ENCODE data around the gene FAM227A.
"Not testable (repeated sequence)": the region's sequence is repeated elsewhere in the genome, so short reads cannot be mapped to it uniquely, and the experiment has no call there.

The FAM227A gene

DNA sequence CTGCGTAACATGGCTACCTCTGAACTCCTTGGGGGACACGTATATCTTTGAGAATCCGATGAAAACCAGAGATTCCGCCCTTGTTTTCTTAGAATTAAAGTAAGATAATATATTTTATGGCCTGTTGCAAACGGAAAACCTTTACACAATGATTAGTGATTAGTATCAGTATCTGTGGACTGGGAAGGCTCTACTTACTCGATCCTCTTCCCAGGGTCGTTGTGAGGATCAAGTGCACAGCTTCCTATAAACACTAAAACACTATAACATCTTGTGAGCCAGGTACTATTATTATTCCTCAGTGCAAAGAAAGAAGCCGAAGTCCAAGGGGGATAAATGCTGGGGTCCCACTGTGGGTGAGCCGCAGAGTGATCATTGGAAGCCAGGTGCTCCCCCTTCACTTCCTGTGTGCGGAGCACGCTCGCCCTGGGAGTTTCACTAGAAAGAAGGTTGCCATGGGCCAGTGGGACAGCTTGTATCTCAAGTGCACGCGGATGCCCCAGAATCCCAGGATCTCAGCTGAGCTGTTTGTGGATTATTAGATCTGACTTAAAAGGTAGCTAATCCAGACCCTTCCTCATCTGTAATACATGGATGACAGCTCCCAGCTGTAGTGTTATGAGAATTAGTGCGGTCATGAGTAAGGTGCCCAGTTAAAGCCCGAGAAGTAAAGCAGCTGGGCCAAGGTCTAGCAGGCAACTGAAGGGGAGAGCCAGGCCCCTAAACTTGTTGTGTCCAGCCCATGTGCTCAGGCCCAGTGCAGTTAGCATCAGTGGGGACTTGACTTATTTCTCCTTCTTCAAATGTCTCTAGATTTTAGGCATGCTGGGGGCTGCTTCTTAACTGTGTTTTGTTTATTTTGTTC is 1.1 kb upstream of the FAM227A start:
- DNase-seq (ENCODE audit: low read depth): no peak

DNA sequence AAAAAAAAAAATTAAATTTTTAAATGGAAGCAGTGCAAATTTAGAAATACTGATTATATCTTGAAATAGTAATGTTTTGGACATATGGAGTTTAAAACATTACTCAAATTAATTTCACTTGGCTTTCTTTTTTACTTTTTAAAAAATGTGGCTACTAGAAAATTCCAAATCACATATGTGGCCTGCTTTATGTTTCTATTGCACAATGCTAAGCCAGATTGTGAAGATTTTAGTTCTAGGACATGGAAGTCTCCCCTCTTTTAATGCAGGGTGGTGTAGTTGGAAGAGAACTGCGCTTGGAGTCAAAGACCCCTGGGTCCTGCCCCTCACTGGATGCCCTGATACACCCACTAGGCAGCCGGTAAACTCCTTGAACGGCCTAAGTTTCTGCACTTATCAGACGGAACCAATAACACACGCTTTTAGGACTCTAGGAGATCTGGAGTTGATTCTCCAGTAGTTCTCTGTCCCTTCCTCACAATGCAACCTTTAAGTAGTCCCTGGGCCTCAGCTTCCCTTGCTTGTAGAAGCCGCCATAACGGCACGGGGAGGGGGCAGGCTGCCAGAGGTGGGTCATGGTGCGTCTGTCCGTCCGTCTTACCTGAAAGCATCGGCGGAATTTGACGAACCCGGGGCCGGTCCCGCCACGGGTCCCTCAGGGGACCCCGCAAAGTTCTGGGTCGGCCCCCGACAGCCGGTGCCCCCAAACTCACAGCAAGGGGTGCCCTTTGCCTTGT is 505 bp downstream of the FAM227A start:
- DNase-seq (ENCODE audit: low read depth): no peak

DNA sequence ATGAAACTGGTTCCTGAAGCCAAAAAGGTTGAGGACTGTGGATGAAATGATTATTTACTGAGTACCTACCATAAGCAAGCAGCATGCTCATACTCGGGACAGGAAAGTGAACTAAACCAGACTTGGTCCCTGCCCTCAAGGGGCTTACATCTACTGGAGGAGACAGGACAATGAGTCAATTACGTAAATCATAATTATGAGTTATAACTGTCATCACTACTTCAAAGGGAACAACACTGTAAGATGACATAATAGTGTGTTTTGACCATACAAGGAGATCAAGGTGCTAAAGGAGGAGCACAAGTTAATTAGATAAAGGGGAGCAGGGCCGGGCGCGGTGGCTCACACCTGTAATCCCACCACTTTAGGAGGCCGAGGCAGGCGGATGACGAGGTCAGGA is 2.5 kb downstream of the FAM227A start:
- no peak for DNase-seq (ENCODE audit: low read depth)

DNA sequence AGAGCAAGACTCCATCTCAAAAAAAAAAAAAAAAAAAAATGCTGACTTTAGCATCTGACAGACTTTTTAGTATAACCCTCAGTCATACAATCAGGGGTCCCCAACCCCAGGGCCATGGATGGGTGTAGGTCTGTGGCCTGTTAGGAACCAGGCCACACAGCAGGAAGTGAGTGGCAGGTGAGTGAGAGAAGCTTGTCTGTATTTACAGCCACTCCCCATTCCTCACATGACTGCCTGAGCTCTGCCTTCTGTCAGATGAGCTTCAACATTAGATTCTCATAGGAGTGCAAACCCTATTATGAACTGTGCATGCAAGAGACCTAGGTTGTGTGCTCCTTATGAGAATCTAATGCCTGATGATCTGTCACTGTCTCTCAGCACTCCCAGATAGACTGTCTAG is 3.3 kb downstream of the FAM227A start:
- no peak for DNase-seq (ENCODE audit: low read depth)

DNA sequence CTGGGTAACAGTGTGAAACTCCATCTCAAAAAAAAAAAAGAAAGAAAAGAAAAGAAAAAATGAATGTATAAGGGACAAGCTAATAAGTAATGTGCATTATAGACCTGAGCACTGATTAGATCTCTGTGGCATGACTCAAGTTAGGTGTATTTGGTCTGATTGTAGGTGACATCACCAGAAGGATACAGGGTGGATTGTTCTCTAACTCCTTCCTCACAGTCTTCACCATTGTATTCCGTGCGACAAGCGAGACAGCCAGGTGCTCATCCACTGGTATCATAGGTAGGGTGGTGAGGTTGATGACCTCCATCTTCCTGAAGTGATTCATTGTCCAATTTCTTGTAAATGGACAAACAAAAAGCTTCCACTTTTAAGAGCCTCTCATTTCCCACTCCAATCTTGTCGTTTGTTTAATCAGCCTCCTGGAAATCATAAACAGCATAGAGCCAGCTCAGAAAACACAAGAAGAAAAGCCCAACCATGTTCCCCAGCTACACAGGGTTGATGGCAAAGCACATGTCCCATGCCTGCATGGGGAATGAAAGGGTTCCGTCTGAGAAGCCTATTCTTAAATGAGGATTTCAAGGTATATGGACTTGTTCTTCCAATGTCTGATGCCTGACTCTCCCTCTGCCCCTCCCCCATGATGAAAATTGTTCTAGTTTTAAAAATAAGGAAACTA is 6.2 kb downstream of the FAM227A start:
- DNase-seq (ENCODE audit: low read depth): no peak

GRCh38 chr22:38645430-38645829 is 10.8 kb downstream of the FAM227A start:
- DNase-seq (ENCODE audit: low read depth): no peak

DNA sequence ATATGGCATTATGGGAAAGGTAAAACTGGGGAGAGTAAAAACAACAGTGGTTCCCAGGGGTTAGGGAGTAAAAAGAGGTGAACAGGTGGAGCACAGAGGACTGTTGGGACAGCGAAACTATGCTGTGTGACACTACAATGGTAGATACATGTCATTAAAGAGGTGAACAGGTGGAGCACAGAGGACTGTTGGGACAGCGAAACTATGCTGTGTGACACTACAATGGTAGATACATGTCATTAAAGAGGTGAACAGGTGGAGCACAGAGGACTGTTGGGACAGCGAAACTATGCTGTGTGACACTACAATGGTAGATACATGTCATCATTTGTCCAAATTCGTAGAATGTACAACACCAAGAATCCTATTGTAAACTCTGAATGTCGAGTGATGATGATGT is 11.9 kb downstream of the FAM227A start:
- not testable (repeated sequence) for DNase-seq (ENCODE audit: low read depth)

DNA sequence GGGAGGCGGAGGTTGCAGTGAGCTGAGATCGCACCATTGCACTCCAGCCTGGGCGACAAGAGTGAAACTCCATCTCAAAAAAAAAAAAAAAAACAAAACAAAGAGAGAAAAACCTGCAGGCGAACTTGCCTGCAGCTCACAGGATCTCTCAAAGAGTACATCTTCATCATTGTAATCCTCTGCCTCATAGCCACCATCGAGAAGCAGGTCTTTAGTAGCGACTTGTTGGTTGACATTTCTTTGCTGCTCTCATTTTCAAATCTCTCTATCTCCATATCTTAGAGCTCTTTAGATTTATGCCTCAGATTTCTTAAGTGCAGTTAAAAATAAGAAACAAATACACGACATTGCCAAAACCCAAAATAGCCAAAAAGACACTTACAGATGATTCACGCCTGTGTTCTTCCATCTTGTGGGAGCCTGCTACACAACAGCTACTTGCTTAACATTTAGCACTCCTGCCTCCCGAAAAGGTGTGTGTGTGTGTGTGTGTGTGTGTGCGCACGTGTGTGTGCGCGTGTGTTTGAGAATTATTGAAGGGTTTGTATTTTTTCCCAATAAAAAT is 14.6 kb downstream of the FAM227A start:
- no peak for DNase-seq (ENCODE audit: low read depth)

- DNase-seq (ENCODE audit: low read depth): no peak
Observed at GRCh38 chr22:38638728-38639127, 17.5 kb downstream of the FAM227A start.

DNA sequence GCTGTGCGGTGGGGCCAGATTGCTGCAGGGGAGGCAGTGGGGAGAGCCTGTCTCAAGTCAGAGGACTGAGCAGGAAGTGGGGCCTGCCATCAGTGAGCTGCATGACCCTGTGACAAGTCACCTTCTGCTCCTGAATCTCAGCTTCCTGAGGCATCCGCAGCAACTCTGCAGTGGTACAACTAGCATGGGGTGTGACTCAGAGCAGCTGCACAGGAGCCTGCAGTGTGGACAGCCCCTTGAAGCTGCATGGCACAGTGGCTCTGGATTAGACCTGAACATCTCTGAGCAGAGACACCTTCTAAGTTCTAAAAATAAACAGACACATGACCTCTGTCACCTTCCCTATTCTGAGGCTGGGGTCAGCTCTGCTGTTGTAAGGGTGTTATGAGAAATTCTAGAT is 18.0 kb downstream of the FAM227A start:
- no peak for DNase-seq (ENCODE audit: low read depth)

GRCh38 chr22:38632528-38632927 is 23.7 kb downstream of the FAM227A start:
- DNase-seq (ENCODE audit: low read depth): no peak

DNA sequence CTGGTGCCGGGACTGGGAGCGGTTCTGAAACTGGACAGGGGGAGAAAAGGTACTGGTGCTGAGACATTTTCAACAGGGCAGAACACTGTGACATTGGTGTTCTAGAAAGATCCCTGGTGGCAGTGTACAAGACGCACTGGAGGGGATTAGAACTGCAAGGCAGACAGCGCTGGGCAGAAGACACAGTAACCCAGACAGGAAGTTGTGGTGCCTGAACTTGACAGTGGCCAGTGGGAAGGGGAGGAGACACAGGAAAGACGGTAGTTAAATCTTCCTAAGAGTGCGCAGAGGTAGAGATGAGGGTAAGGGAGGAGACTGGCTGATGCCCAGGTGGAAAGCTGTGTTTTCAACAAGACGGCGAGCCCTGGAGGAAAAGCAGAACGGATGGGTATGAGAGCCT is 24.5 kb downstream of the FAM227A start:
- no peak for DNase-seq (ENCODE audit: low read depth)

GRCh38 chr22:38629108-38629507 is 27.1 kb downstream of the FAM227A start:
- DNase-seq (ENCODE audit: low read depth): no peak

DNA sequence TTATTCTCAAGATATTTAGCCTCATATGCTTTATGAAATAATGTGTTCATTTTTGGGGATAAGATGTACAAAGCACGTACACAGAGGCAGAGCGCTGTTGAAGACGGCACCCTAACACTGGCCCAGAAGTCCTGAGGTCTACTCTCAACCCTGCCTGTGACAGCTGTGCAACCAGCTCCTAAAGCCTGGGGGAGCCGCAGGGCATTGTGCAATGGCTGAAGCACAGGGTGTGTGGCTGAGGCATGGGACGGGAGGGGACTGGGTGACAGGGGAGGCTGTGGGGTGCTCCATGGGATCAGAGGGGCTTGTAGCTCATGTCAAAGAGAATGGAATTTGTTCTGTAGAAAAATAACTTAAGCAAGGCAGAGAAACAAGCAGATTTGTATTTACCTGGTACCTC is 27.7 kb downstream of the FAM227A start:
- no peak for DNase-seq (ENCODE audit: low read depth)

DNA sequence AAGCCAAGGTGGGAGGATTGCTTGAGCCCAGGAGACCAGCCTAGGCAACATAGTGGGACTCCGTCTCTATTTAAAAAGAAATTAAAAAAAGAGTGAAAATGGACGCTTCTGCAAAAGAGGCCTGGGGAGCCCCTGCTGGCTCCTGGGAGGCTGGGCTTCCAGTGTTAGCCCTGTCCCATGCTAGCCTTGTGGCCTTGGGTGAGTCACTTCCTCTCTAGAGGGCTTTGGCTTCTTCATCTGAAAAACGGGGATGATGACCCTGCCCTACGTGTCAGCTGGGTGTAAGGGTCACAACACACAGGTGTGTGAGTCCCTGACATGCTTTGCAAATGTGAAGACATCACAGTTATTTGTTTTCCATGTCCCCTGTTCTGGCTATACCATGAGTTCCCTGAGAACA is 32.8 kb downstream of the FAM227A start:
- DNase-seq (ENCODE audit: low read depth): no peak

- no peak for DNase-seq (ENCODE audit: low read depth)
Observed at GRCh38 chr22:38618682-38619081, 37.5 kb downstream of the FAM227A start.

- no peak for DNase-seq (ENCODE audit: low read depth)
Observed at GRCh38 chr22:38618258-38618657, 37.9 kb downstream of the FAM227A start.

- not testable (repeated sequence) for DNase-seq (ENCODE audit: low read depth)
Observed at GRCh38 chr22:38615064-38615405, 41.2 kb downstream of the FAM227A start.

GRCh38 chr22:38614332-38615063 is 41.7 kb downstream of the FAM227A start:
- no peak for DNase-seq (ENCODE audit: low read depth)

GRCh38 chr22:38613588-38613987 is 42.6 kb downstream of the FAM227A start:
- DNase-seq (ENCODE audit: low read depth): no peak

DNA sequence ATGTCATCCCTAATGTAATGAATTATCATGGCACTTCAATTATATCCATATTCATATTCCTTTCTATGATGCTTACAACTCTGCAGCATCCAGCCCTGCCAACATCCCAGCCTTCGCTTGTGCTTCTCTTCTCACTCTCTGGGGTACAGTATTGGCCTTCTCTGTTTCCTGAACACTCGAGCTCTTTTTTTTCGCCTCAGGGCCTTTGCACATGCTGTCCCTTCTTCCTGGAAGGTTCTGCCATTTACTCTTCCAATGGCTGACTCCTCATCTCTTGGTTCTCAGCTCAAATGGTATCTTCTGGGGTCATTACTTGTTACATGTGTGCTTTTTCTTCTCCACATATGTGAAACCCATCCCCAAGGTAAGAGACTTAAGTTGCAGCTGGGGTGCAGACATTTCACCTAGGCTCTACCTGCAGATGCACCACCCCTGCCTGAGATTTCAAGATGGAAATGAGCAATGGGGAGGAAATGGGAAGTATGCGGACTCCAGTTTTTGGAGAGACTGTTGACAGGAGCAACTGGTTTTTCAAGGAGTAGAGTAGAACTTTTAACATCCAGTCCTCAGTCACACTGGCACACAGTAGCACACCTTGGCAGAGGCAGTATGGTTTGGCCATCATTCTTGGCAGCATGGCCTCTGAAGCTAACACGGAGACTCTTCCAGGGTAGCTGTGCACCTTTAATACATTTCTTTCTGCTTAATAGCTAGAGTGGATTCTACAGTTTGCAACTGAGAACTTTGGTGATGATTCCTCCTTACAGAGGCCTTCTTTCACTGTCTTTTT is 43.8 kb downstream of the FAM227A start:
- no peak for DNase-seq (ENCODE audit: low read depth)

Measured in stimulated activated CD8-positive, alpha-beta memory T cell treated with anti-CD3 and anti-CD28 coated beads, Interleukin-15, amount 100 ng/mL, for 1 hour (primary cell).